ENCODE data around the gene MINDY4.

DNA sequence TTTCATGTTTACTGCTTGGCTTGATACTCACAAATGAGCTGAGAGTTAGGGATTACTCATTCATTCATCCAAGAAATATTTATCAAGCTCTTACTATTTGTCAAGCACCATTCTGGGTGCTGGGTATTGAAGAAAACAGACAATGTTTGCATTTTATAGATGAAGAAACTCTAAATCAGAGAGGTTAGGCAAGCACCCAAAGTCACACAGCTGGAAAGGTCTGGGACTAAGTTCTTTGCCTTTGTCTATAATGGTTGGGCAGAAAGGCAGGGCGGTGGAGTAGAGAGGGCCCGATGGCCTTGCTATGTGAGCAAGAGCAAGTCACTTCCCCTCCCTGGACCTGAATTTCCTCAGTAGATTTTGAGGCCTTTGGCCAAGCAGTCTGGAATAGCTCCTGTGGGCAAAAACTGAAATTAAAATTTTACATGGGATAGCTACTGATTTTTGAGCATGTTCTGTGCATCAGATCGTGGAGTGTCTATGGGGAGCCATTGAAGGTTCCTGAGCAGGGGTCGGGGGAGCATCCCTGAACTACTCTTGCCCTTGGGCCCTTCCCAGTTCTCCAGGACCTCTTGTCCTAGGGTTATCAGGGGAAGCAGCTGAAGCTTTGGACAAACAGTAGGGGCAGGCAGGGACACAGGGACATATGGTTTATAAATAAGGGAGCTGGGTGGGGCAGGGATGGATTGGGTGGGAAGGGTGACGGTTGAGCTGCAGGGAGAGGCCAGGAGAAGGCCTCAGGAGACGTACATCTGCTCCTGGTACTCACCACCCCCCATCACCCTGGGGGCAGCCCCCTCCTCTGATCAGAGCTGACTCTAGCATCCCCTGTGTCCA, 163.7 kb downstream of the MINDY4 start:
- TF ChIP-seq CTCF (IDR thresholded peaks at IDR 0.05; ENCODE audit: insufficient read depth, low read length) = no peak
- no peak for TF ChIP-seq SPI1 (IDR thresholded peaks at IDR 0.05; ENCODE audit: borderline replicate concordance, low read depth)
- TF ChIP-seq GABPA (IDR thresholded peaks at IDR 0.05; ENCODE audit: low read depth) = no peak

Measured in HL-60 (cell line).